C4-2B (cell line): ENCODE measurements around the gene CDHR5.

ENCODE experiments used
- H3K27ac ChIP-seq: fragments of 450-650 bp; 2 replicates; pipeline ENCODE4 v1.5.1; 2017
- ZFX ChIP-seq: fragments of 450-650 bp; IDR thresholded peaks from 2 replicates; pipeline ENCODE4 v1.6.1; 2017
- TF ChIP-seq, protein P1 (sequence below): fragments of 450-650 bp; conservative IDR thresholded peaks from 2 replicates; pipeline ENCODE4 v1.5.1; 2017; ENCODE audit warnings: mild to moderate bottlenecking

CDHR5 gene

DNA sequence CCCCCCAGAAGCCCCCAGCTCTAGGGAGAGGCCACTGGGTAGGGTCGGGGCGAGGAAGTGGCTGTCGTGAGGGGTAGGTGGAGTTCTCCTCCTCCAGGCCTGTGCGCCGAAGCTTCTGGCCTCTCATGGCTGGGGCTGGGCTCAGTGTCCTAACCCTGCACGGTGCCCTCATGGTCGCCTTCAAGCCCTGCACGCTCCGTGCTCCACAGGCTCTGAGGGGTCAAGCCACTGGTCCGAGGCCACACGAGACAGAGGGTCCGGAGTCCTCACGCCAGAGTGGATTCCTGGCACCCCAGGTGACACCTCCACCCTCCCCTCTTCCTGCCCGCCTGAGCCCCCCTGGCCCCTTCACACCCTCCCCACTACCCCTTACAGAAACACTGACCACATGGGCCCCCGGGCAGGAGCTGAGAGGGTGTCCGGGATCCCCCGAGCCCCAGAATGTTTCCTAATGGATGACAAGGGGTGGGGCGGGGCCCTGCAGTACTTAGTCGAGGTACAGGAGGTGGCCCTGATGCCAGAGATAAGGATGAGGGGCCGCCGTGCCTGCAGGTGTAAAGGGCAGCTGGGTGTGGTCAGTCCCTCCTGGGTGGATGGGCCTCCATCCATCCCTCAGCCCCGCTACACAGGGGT is 997 bp upstream of the CDHR5 start:
- no peak for TF ChIP-seq ZFX
- TF ChIP-seq, protein P1, sequence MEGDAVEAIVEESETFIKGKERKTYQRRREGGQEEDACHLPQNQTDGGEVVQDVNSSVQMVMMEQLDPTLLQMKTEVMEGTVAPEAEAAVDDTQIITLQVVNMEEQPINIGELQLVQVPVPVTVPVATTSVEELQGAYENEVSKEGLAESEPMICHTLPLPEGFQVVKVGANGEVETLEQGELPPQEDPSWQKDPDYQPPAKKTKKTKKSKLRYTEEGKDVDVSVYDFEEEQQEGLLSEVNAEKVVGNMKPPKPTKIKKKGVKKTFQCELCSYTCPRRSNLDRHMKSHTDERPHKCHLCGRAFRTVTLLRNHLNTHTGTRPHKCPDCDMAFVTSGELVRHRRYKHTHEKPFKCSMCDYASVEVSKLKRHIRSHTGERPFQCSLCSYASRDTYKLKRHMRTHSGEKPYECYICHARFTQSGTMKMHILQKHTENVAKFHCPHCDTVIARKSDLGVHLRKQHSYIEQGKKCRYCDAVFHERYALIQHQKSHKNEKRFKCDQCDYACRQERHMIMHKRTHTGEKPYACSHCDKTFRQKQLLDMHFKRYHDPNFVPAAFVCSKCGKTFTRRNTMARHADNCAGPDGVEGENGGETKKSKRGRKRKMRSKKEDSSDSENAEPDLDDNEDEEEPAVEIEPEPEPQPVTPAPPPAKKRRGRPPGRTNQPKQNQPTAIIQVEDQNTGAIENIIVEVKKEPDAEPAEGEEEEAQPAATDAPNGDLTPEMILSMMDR = no peak
- no peak overlapping the region for H3K27ac ChIP-seq

DNA sequence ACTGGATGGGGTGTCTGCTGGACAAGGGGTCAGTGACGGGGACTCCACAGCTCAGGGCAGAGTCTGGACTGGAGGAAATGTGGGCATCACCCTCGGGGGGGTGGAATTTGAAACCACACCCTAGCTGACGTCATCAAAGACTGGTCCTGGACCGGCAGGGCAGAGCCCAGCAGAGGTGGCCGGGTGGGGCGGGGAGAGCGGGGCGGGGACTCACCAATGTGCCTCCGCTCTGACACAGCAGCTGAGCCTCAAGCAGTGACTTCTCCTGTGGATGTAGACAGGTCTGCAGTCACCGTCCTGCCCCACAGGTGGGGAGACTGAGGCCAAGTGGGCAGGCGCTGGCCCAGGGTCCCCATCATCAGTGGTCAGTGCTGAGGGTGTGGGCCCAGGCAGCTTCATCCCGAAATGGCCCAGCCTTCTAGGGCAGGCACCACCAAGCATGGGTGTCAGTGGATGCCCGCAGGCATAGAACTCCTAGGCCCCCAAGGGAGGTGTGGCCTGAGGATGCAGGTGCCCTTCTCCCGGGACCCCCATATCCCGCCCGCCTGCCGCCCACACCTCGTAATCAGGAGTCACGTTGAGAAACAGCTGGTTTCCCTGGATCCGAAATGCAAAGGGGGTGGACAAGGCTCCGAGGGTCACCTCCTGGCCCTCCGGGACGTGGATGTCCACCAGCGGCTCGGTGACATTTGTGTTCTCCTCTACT is 603 bp downstream of the CDHR5 start:
- no peak overlapping the region for H3K27ac ChIP-seq
- TF ChIP-seq, protein P1 = no peak
- no peak for TF ChIP-seq ZFX

DNA sequence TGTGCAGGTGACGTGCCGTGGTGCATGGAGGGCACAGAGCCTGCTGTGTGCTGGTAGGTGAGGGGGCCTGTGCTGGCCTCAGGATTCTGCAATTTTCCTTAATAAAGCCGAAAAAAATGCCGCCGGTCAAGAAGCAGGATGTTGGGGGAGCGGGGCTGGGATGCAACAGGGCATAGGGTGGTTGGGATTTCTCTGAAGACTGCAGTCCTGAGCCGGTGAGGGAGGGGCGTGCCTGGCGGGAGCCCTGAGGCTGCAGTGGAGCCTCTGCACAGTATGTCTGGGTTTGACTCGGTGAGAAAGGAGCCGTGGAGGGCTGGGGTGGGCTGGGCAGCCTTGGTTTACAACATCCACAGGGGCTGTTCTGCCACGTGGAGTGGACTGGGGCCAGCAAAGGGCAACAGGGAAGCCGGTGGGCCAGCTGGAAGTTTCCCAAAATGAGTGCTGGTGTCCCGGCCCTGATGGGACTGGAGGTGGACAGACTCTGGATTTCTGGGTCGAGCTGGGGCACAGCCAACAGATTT is 1.3 kb downstream of the CDHR5 start:
- no peak for TF ChIP-seq ZFX
- TF ChIP-seq, protein P1 = no peak
- H3K27ac ChIP-seq = no peak overlapping the region

DNA sequence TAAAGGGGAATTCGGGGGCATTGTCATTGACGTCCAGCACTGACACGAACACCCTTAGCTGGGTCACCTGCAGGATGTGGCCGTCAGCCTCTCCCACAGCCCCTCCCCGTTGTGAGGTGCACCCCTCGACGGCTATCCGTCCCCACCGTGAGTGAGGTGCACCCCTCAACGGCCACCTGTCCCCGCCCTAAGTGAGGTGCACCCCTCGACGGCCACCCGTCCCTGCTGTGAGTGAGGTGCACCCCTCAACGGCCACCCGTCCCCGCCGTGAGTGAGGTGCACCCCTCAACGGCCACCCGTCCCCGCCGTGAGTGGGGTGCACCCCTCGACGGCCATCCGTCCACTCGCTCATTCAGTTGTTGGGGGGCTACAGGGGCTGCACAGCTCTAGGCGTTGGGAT is 2.9 kb downstream of the CDHR5 start:
- no peak overlapping the region for H3K27ac ChIP-seq
- TF ChIP-seq, protein P1 = no peak
- TF ChIP-seq ZFX = no peak

DNA sequence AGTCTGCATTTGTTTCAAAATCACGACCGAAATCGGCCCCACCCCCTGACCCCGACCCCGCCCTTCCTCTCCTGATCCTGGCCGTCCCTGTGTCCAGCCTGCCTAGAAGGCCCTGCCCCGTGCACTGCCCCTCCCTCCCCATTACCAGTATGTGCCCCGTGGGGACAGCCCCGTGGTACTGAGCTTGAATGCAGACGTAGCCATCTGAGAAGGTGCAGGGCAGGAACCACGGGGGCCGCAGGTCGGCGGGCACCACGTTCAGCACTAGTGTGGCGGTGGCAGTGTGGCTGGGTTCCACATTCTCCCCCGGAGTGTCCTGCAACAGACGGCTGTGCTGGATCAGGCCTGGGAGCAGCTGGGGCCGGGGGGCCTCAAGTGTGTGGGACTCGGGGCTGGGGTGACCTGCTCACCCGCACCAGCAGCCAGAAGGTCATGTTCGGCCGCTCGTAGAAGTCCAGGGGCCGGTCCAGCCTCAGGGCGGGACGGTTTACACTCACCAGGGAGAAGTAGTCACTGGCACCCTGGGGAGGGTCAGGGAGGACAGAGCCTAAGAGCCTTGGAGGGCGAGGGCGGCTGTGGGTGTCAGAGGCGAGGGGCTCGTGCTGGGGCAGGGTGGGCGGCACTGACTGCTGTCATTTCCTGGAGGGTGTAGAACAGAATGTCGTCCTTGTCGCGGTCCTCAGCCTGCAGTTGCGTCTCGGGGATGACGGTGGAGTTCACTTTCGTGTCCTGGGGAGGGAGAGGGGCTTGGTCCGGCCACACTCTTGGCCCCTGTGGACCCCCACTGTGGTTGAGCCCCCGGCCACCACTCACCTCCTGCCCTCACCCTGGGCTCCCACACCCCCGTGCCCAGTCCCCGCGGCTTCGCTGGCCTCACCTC is 3.6 kb downstream of the CDHR5 start:
- H3K27ac ChIP-seq = no peak overlapping the region
- TF ChIP-seq, protein P1 = no peak
- no peak for TF ChIP-seq ZFX

DNA sequence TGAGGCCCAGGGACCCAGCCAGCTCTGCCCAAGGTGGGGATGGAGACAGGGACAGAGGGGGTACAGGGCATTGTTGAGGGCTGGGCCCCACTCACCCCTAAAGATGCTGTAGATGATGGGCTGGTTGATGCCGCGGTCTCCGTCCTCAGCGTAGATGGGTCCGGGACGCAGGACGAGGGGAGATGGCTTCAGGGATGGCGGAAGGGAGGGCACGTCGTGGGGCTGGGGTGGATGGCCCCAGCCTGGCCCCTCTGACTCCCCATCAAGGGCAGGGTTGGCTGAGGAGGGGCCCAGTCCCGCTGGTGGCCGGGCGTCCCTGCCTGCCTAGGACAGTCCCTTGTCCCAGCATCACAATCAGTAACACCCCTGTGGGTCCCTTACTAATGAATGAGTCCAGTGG is 4.6 kb downstream of the CDHR5 start:
- no peak overlapping the region for H3K27ac ChIP-seq

More for the DNA sequence above, 4.6 kb downstream of the CDHR5 start:
- no peak for TF ChIP-seq ZFX
- TF ChIP-seq, protein P1 = no peak
